Activated T-cell treated with anti-CD3 and anti-CD28 coated beads for 4 hours (primary cell): ENCODE measurements around the gene TCF12.
"Not testable (repeated sequence)": the region's sequence is repeated elsewhere in the genome, so short reads cannot be mapped to it uniquely, and the experiment has no call there.

ENCODE experiments used
- DNase-seq: peaks from one replicate; pipeline ENCODE4 v3.0.0-alpha.2; 2020

The TCF12 gene

GRCh38 chr15:56982987-56983386 lies 64.5 kb downstream of the TCF12 start:
- DNase-seq = no peak

GRCh38 chr15:56984681-56985481 lies 66.4 kb downstream of the TCF12 start:
- DNase-seq = no peak

- DNase-seq = no peak
These were observed 67.4 kb downstream of the TCF12 start for GRCh38 chr15:56985856-56986255.

GRCh38 chr15:56987286-56987685 lies 68.8 kb downstream of the TCF12 start:
- no peak for DNase-seq

DNA sequence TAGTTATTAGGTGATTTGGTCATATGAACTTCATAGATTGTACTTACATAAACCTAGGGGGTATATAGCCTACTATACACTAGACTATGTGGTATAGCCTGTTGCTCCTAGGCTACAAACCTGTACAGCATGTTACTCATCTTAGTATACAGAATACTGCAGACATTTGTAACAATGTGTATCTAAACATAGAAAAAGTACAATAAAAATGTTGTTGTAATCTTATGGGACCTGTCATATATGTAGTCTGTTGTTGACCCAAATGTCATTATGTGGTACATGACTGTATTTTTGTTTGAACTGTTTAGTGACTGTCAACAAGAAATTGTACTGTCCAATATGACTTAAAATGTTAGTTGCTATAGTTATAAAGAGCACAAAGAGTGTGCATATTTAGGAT lies 69.8 kb downstream of the TCF12 start:
- DNase-seq = no peak

DNA sequence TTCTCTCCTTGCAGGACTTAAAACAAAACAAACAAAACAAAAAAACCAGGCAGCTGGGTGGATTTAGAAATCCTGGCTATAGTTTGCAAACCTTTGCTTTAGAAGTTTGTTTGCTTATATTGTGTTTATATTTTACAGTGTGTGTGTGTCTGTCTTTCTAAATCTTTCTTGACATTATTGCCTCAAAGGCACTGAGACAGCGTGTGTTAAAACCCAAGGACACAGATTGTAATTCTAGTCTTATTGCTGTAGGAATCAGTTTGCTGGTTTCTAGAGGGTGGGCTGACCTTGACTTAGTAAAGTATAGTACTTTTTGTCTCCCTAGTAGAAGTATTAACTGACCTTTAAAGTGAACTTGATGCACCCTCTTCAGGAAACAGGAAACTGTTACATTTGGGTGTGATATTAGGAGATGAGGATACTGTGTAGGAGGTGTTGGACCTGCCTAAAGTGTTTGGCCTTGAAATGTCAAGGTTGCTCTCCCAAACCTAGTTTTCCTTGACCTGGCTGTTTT lies 71.0 kb downstream of the TCF12 start:
- DNase-seq = no peak

- DNase-seq = no peak
These were observed 72.6 kb downstream of the TCF12 start for GRCh38 chr15:56991017-56991416.

- no peak for DNase-seq
These were observed 74.3 kb downstream of the TCF12 start for GRCh38 chr15:56992725-56993124.

DNA sequence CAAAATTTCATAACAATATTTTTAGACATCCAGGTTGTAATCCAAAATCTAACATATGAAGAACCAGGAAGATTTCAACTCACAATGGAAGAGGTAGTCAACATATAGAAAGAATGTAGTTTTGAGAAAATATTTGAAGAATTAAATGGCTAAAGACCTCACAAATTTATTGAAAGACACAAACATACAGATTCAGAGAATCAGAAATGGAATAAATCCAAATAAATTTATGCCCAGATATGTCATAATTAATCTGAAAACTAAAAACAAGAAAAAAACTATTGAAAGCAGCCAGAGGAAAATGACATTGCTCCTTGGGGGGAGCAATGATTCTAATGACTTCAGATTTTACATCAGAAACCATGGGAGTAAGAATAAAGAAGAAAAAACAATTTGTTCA lies 75.8 kb downstream of the TCF12 start:
- DNase-seq = no peak

DNA sequence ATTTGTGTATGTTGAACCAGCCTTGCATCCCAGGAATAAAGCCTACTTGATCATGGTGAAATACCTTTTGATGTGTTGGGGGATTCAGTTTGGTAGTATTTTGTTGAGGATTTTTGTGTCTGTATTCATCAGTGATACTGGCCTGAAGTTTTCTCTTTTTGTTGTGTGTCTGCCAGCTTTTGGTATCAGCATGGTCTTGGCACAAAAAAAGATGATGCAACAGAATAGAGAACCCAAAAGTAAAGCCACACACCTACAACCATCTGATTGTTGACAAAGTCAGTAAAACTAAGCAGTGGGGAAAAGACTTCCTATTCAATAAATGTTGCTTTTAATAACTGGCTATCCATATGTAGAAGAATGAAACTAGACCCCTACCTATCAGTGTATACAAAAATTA lies 77.6 kb downstream of the TCF12 start:
- DNase-seq = no peak

DNA sequence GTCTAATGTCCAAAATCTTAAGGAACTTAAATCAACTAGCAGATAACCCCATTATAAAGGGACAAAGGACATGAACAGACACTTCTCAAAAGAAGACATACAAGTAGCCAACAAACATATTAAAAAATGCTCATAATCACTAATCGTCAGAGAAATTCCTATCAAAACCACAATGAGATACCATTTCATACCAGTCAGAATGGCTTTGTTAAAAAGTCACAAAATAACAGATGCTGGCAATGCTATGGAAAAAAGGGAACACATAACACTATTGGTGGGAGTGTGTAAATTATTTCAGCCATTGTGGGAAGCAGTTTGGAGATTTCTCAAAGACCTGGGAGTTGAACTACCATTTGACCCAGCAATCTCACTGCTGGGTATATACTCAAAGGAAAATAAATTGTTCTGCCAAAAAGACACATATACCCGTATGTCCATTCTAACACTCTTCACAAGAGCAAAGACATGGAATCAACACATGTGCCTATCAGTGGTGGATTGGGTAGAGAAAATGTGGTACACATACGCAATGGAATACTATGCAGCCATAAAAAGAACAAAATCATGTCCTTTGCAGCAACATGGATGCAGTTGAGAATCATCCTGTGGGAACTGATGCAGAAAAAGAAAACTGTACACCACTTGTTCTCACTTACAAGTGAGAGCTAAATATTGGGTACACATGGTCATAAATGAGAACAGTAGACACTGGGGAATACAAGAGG lies 78.5 kb downstream of the TCF12 start:
- DNase-seq = no peak

DNA sequence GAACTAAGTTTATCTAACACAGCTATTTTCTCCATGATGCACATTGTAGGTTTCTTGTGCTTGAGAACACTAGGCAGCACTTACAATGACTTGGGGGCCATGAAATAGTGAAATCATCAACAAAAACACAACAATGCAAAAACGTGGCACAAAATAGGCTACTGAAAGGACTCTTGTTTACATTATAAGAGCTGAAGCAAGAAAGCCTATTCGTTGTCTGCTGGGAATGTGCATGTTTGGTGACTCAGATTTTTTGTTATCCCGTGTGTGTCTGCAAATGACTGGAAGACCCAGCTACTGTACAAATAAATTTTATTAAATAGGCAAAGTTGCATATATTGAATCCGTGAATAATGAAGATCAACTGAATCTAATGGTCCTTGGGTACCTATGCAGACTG lies 85.0 kb downstream of the TCF12 start:
- no peak for DNase-seq

GRCh38 chr15:57005244-57005643 lies 86.8 kb downstream of the TCF12 start:
- DNase-seq = no peak

DNA sequence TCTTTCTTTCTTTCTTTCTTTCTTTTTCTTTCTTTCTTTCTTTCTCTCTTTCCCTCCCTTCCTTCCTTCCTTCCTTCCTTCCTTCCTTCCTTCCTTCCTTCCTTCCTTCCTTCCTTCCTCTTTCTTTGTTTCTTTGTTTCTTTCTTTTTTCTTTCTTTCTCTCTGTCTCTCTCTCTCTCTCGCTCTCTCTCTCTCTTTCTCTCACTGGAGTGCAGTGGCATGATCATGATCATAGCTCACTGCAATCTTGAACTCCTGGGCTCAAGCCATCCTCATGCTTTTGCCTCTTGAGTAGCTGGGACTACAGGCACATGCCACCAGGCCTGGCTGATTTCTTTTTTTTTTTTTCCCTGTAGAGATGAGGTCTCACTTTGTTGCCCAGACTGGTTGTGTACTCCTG lies 89.4 kb downstream of the TCF12 start:
- not testable (repeated sequence) for DNase-seq

- no peak for DNase-seq
These were observed 92.3 kb downstream of the TCF12 start for GRCh38 chr15:57010724-57011123.

DNA sequence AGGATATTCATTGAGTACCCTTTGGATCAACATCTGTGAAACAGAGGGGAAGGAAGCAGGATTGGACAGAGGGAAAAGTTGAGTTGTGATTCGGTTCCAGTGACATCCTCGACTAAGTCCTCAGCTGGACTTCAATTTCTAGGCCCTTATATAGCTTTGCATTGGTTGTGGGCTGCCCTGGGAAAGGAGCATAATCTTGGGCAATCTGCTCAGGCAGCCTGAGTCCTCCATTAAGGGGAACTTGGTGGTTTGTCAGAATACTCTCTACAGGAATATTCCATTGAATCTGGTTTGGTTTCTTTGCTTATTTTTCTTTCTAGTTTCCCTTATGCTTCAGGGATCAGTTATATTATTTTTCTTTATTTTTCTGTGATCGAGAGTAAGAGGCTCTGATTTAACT lies 94.1 kb downstream of the TCF12 start:
- DNase-seq = no peak

- not testable (repeated sequence) for DNase-seq
These were observed 96.5 kb downstream of the TCF12 start for GRCh38 chr15:57014896-57015295.

DNA sequence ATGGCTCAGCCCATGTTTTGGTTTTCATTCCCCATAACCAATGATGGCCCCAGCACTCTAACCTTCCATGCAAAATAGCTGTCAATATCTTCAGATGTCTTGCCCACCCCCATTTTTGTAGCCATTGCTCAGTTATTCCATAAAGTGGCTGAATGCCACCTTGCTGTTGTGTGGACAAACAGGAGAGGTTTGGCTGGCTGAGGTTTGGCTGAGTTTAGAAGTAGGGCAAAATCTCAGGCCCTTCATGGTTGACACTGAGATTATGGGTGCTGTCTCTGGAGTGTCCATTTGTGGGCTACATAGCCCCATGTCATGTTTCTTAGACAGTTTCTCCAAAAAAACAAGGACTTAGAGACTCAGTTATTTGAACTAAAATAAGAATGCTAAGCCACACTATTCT lies 96.9 kb downstream of the TCF12 start:
- DNase-seq = no peak

GRCh38 chr15:57015897-57016296 lies 97.5 kb downstream of the TCF12 start:
- DNase-seq = no peak

- DNase-seq = no peak
These were observed 98.6 kb downstream of the TCF12 start for GRCh38 chr15:57017024-57017423.

- DNase-seq = no peak
These were observed 99.7 kb downstream of the TCF12 start for GRCh38 chr15:57018151-57018550.

DNA sequence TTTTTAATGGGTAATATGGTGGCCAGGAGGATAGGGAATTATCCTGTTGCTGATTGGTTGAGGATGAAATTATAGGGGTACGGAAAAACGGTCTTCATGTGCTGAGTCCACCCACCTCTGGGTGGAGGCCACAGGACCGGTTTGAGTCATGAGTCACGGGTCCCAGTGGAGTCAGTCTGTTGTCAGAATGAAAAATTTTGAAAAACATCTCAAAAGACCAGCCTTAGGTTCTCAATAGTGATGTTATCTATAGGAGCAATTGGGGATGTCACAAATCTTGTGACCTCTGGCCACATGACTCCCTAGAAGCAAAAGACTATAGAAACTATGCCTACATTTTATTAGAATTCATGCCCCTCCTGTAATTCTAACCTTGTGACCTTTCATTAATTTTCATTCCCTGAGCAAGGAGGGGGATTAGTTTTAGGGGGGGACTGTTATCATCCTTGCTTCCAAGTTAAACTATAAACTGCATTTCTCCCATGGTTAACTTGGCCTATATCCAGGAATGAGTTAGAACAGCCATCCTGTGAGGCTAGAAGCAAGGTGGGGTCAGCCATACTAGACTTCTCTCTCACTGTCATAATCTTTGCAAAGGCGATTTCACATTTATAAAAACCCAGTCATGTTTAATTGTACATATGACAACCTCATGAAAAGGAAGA lies 101.2 kb downstream of the TCF12 start:
- DNase-seq = no peak

- DNase-seq = no peak
These were observed 107.0 kb downstream of the TCF12 start for GRCh38 chr15:57025264-57025926.
